ENCODE results near the gene EMP2. TPM values are rescaled to one million over a fixed set of nuclear protein-coding genes. Genes with fewer than 3 reads are reported as not detected.
A peak's percentile ranks its signal among the peaks of the same experiment; 100 is the strongest.

EMP2 gene
- total and polyA plus RNA-seq, 4 experiments from 2014 or later: not detected

DNA sequence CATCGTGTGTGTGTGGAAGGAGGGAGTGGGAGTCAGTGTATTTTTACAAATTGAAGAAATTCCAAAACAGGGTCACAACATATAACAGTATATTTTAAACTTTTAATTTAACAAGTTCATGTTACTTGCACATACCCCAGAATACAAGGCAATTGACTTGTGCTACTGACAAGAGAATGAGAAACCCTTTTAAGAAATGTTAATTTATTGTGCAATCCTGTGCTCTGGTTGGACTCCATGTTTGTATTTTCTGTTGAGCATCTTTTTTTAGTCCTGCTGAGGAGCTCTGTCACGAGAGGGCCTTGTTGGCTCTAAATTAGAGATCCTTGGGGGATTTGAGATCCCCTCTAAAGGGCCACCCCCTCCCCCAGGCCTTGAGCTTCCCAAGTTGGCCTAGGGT, 1.1 kb upstream of the EMP2 start:
- H3K27ac Mint-ChIP-seq: no peak overlapping the region
- peaks cover 8% of the 10 kb centered on the region for H3K27me3 ChIP-seq (ENCODE audit: insufficient read depth, low read length)

DNA sequence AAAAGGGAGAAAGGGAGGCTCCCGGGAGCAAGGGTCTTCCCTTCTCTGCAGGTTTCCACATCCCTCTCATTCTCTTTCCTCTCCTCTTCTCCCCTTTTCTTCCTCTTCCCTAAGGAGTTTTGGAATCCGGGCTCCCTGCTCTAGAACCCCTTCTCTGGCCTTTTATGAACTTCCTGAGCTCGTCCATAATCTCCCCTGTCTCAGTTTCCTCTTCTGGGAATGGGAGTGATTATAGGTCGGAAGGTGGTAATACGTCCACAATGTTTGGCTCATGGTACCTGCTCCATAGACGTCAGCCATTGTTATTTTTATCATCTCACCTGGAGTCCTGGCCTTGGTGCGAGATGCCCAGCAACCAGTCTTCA, 467 bp upstream of the EMP2 start:
- H3K27ac Mint-ChIP-seq: no peak overlapping the region
- no peaks in the 10 kb centered on the region for H3K9me3 ChIP-seq (ENCODE audit: control insufficient read depth in 1 of 2, low read length in 2 of 2)
- peaks cover 8% of the 10 kb centered on the region for H3K27me3 ChIP-seq (ENCODE audit: insufficient read depth, low read length)
- no peaks in the 10 kb centered on the region for H3K36me3 Mint-ChIP-seq
- no peak for DNase-seq
- H3K27ac ChIP-seq (ENCODE audit: low read depth, low read length): no peak overlapping the region
- intact Hi-C loops (cut with micrococcal nuclease): no loop called here
- no peak overlapping the region for H3K4me3 ChIP-seq (ENCODE audit: low read length in 2 of 2)
- H3K27me3 Mint-ChIP-seq: peaks cover 40 to 41% of the 10 kb centered on the region in 2 donors
- ChIA-PET POLR2A (ENCODE audit: partially characterized antibody) (no interaction called here), CTCF (ENCODE audit: partially characterized antibody) (no interaction called here)
- H3K4me3 Mint-ChIP-seq: peak overlapping the region in 1 of 8 donors; percentile 40
- H3K4me1 ChIP-seq (ENCODE audit: insufficient read depth, low read length): no peaks in the 10 kb centered on the region
- H3K4me1 Mint-ChIP-seq: peaks cover 0 to 3% (median under 1%) of the 10 kb centered on the region in 4 donors
- H3K36me3 ChIP-seq (ENCODE audit: insufficient read depth, low read length): no peaks in the 10 kb centered on the region
- peaks cover 0 to 2% (median 0%) of the 10 kb centered on the region in 8 donors for H3K9me3 Mint-ChIP-seq

More for the DNA sequence above, 1.1 kb upstream of the EMP2 start:
- intact Hi-C loops (cut with micrococcal nuclease): no loop called here
- Histone ChIP-seq H3K9me3 (ENCODE audit: control insufficient read depth in 1 of 2, low read length in 2 of 2) (no peaks in the 10 kb centered on the region), H3K4me1 (ENCODE audit: insufficient read depth, low read length) (no peaks in the 10 kb centered on the region), H3K4me3 (ENCODE audit: low read length in 2 of 2) (no peak overlapping the region), H3K27ac (ENCODE audit: low read depth, low read length) (no peak overlapping the region), H3K36me3 (ENCODE audit: insufficient read depth, low read length) (no peaks in the 10 kb centered on the region)
- Mint-ChIP-seq H3K4me1 (peaks cover 0 to 3% (median under 1%) of the 10 kb centered on the region in 4 donors), H3K36me3 (no peaks in the 10 kb centered on the region), H3K27me3 (peaks cover 43 to 44% of the 10 kb centered on the region in 2 donors), H3K4me3 (no peak overlapping the region), H3K9me3 (peaks cover 0 to 2% (median 0%) of the 10 kb centered on the region in 8 donors)
- ChIA-PET POLR2A (ENCODE audit: partially characterized antibody) (no interaction called here), CTCF (ENCODE audit: partially characterized antibody) (no interaction called here)
- no peak for DNase-seq

DNA sequence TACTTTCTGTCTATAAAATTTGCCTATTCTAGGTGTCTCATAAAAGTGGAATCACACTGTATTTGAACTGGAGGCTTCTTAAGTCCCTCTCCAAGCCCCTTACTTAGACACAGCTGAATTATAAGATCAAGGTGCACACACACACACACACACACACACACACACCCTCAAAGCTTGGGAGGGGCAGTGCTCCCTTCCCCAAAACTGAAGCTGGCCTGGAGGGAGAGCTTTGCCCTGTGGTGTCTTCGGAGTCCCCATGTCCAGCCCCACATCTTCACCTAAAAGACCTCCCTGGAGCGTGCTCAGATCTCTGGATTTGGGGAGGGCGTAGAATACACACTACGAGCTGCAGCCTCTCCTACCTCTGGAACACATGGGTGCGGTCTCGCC, 828 bp downstream of the EMP2 start:
- H3K9me3 ChIP-seq (ENCODE audit: control insufficient read depth in 1 of 2, low read length in 2 of 2): no peaks in the 10 kb centered on the region
- H3K27ac ChIP-seq (ENCODE audit: low read depth, low read length): no peak overlapping the region
- H3K36me3 Mint-ChIP-seq: no peaks in the 10 kb centered on the region
- intact Hi-C loops (cut with micrococcal nuclease): no loop called here
- no peaks in the 10 kb centered on the region for H3K4me1 ChIP-seq (ENCODE audit: insufficient read depth, low read length)
- ChIA-PET POLR2A (ENCODE audit: partially characterized antibody) (no interaction called here), CTCF (ENCODE audit: partially characterized antibody) (no interaction called here)
- peaks cover 36 to 39% of the 10 kb centered on the region in 2 donors for H3K27me3 Mint-ChIP-seq
- no peaks in the 10 kb centered on the region for H3K36me3 ChIP-seq (ENCODE audit: insufficient read depth, low read length)
- H3K4me3 Mint-ChIP-seq: no peak overlapping the region
- H3K9me3 Mint-ChIP-seq: peaks cover 0 to 2% (median 0%) of the 10 kb centered on the region in 8 donors
- peaks cover 0 to 3% (median under 1%) of the 10 kb centered on the region in 4 donors for H3K4me1 Mint-ChIP-seq
- H3K27ac Mint-ChIP-seq: no peak overlapping the region
- no peak overlapping the region for H3K4me3 ChIP-seq (ENCODE audit: low read length in 2 of 2)
- H3K27me3 ChIP-seq (ENCODE audit: insufficient read depth, low read length): peaks cover 8% of the 10 kb centered on the region
- DNase-seq: no peak

DNA sequence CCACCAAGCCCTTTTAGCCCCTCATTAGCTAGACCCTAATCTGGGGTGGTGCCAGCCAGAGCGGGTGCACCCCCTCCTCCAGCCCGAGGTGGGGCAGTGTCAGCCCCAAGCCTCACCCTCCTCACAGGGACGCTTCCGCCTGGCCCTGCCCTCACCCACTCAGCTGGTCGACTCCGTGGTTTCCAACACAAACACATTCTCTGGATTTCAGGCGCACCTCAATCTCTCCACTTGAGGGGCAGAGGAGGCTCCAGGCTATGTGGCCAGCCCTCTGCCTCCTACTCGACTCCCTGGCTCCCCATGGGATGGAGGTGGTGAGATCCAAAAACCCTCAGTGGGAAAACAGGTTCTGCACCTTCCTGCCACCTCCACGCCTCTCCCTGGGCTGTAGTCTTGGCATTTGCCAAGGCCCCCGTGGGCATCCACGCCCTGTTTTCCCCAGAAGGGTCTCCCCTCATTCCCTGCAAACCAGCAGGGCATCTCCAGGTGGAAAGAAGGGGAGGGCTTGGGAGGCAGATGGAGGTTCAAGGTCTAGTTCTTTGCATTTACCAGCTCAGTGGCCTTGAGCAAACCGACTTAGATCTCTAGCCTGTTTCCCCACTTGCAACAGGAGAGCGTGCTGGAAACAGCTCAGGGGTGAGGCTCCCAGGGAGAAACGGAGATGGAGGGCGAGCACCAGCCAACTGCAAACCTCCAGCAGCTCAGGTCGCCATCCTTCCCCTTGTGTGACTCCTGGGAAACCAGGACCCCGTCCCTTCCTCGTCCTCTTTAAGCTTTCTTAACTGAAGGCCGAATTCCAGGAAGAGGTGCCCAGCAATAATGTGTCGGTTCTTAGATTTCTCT, 1.7 kb downstream of the EMP2 start:
- H3K27ac ChIP-seq (ENCODE audit: low read depth, low read length): no peak overlapping the region
- H3K4me1 Mint-ChIP-seq: peaks cover 0 to 3% (median under 1%) of the 10 kb centered on the region in 4 donors
- ChIA-PET POLR2A (ENCODE audit: partially characterized antibody) (no interaction called here), CTCF (ENCODE audit: partially characterized antibody) (no interaction called here)
- no peaks in the 10 kb centered on the region for H3K36me3 Mint-ChIP-seq
- H3K4me1 ChIP-seq (ENCODE audit: insufficient read depth, low read length): no peaks in the 10 kb centered on the region
- no peak for DNase-seq
- H3K27me3 Mint-ChIP-seq: peaks cover 35 to 38% of the 10 kb centered on the region in 2 donors
- H3K4me3 ChIP-seq (ENCODE audit: low read length in 2 of 2): no peak overlapping the region
- H3K27me3 ChIP-seq (ENCODE audit: insufficient read depth, low read length): peaks cover 8% of the 10 kb centered on the region
- peaks cover 0 to 2% (median 0%) of the 10 kb centered on the region in 8 donors for H3K9me3 Mint-ChIP-seq
- no peaks in the 10 kb centered on the region for H3K36me3 ChIP-seq (ENCODE audit: insufficient read depth, low read length)
- intact Hi-C loops (cut with micrococcal nuclease): no loop called here
- no peak overlapping the region for H3K4me3 Mint-ChIP-seq
- no peaks in the 10 kb centered on the region for H3K9me3 ChIP-seq (ENCODE audit: control insufficient read depth in 1 of 2, low read length in 2 of 2)
- no peak overlapping the region for H3K27ac Mint-ChIP-seq

DNA sequence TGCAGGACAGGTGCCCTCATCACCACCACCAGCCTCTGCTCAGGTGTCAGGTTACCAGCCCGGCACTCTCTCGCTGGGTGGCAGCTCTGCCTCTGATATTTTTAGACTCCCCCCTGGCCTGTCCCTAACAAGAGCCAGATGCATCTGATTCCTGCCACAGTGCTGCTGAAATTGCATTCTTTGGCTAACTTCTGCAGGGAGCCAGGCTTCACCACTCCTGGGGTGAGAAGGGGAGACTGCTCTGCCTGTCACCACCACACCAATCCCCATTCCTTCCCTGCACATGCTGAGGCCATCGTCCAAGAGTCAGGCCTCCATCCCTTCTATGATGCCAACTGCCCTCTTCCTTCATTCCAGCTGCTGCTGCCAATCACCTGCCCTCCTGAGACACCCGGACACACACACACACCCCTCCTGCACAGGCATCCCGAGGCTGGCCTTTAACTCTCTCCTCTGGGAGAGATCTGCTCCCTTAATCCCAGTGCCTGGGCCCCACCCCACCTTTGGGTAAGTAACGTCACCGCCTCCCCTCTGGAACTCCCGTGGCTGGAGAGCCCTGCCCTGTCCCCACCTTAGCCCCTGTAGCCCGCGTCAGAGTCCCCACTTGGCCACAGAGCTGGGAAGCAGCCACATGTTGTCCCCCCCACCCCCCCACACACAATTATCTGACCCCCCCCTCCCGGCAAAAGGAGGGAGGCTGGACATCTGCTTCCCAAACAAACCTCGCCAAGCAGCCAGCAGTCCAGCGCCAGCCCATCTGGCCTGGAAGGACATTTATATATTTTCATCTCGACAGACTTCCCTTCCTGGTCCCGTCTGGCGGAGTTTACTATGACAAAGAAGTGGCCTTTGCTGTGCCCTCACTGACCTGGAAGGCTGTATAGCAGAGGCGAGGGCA, 2.8 kb downstream of the EMP2 start:
- intact Hi-C loops (cut with micrococcal nuclease): no loop called here
- Histone ChIP-seq H3K9me3 (ENCODE audit: control insufficient read depth in 1 of 2, low read length in 2 of 2) (no peaks in the 10 kb centered on the region), H3K4me1 (ENCODE audit: insufficient read depth, low read length) (no peaks in the 10 kb centered on the region), H3K4me3 (ENCODE audit: low read length in 2 of 2) (no peak overlapping the region), H3K36me3 (ENCODE audit: insufficient read depth, low read length) (no peaks in the 10 kb centered on the region), H3K27me3 (ENCODE audit: insufficient read depth, low read length) (peaks cover 8% of the 10 kb centered on the region), H3K27ac (ENCODE audit: low read depth, low read length) (no peak overlapping the region)
- H3K27ac Mint-ChIP-seq: no peak overlapping the region
- ChIA-PET POLR2A (ENCODE audit: partially characterized antibody) (no interaction called here), CTCF (ENCODE audit: partially characterized antibody) (no interaction called here)
- no peaks in the 10 kb centered on the region for H3K36me3 Mint-ChIP-seq
- peaks cover 0 to 2% (median 0%) of the 10 kb centered on the region in 8 donors for H3K9me3 Mint-ChIP-seq
- H3K27me3 Mint-ChIP-seq: peaks cover 27% of the 10 kb centered on the region in 2 donors
- no peak for DNase-seq
- H3K4me1 Mint-ChIP-seq: peaks cover 0 to 3% (median under 1%) of the 10 kb centered on the region in 4 donors
- H3K4me3 Mint-ChIP-seq: peak overlapping the region in 1 of 8 donors; percentile 63

DNA sequence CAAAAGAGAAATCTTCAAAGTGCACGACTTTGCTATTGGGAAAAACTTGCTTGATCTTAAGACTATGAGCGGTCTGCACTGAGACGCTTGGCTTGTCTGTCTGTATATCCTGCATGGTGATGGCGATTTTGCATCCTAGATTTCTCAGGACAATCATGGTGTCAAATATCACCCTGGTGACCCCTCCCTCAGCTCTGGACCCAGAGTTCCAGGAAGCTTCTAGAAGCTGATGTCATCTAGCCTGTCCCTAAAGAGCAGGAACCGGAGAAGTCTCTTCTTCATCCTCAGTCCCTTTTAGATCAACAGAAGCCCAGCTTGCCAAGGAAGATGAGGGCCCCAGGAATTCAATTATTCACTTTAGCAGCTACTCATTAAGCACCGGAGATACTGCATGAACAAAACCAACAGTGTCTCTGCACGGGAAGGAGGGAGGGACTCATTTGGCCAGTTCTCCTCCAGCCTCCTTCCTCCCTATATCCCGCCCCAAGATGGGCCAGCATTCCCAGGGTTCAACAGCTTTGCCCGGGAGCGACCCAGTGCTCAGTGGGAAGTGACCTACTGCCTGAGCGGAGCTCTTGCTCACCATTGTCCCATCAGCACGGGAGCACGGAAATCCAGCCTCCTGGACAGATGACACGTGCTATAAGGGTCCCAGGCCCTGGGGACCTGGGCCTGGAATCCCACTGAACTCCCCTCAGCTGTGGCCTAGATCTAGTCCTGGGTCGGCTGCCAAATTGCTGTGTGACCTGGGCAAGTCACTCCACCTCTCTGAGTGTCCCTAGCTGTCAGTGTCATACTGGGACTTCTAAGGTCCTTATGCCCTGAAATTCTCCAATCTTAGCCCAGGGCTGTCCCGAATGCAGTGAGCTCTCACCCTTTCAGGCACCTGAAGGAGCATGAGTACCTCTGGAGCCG, 3.8 kb downstream of the EMP2 start:
- H3K4me1 ChIP-seq (ENCODE audit: insufficient read depth, low read length): no peaks in the 10 kb centered on the region
- no peak overlapping the region for H3K4me3 ChIP-seq (ENCODE audit: low read length in 2 of 2)
- Mint-ChIP-seq H3K4me1 (peaks cover 0 to 3% (median under 1%) of the 10 kb centered on the region in 4 donors), H3K4me3 (no peak overlapping the region), H3K9me3 (peaks cover 0 to 2% (median 0%) of the 10 kb centered on the region in 8 donors), H3K36me3 (no peaks in the 10 kb centered on the region), H3K27ac (no peak overlapping the region), H3K27me3 (peaks cover 21 to 23% of the 10 kb centered on the region in 2 donors)
- ChIA-PET POLR2A (ENCODE audit: partially characterized antibody) (no interaction called here), CTCF (ENCODE audit: partially characterized antibody) (no interaction called here)
- no peak for DNase-seq
- H3K27ac ChIP-seq (ENCODE audit: low read depth, low read length): no peak overlapping the region
- H3K27me3 ChIP-seq (ENCODE audit: insufficient read depth, low read length): peaks cover 8% of the 10 kb centered on the region
- no peaks in the 10 kb centered on the region for H3K9me3 ChIP-seq (ENCODE audit: control insufficient read depth in 1 of 2, low read length in 2 of 2)
- H3K36me3 ChIP-seq (ENCODE audit: insufficient read depth, low read length): no peaks in the 10 kb centered on the region
- intact Hi-C loops (cut with micrococcal nuclease): no loop called here
